ENCODE results near the gene DDRGK1.
"Not testable (repeated sequence)": the region's sequence is repeated elsewhere in the genome, so short reads cannot be mapped to it uniquely, and the experiment has no call there.

DNA sequence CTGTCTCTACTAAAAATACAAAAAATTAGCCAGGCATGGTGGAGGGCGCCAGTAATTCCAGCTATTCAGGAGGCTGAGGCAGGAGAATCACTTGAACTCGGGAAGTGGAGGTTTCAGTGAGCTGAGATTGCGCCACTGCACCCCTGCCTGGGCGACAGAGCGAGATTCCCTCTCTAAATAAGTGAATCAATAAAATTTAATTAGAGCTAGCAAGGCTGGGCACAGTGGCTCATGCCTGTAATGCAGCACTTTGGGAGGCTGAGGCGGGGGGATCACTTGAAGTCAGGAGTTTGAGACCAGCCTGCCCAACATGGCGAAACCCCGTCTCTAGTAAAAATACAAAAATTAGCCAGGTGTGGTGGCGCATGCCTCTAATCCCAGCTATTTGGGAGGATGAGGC, 16.6 kb downstream of the DDRGK1 start:
- not testable (repeated sequence) for TF ChIP-seq POLR2A (IDR thresholded peaks at IDR 0.05); POLR2AphosphoS5 (IDR thresholded peaks at IDR 0.05; ENCODE audit: insufficient read depth in 1 of 2, low read depth in 1 of 2)
- TF ChIP-seq, protein P1, sequence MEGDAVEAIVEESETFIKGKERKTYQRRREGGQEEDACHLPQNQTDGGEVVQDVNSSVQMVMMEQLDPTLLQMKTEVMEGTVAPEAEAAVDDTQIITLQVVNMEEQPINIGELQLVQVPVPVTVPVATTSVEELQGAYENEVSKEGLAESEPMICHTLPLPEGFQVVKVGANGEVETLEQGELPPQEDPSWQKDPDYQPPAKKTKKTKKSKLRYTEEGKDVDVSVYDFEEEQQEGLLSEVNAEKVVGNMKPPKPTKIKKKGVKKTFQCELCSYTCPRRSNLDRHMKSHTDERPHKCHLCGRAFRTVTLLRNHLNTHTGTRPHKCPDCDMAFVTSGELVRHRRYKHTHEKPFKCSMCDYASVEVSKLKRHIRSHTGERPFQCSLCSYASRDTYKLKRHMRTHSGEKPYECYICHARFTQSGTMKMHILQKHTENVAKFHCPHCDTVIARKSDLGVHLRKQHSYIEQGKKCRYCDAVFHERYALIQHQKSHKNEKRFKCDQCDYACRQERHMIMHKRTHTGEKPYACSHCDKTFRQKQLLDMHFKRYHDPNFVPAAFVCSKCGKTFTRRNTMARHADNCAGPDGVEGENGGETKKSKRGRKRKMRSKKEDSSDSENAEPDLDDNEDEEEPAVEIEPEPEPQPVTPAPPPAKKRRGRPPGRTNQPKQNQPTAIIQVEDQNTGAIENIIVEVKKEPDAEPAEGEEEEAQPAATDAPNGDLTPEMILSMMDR (IDR thresholded peaks at IDR 0.05) = not testable (repeated sequence)

All from vagina (tissue), 2 donors.